H1 (cell line): Measurements from ENCODE around the gene CEBPG.

Experiments used
- CHD2 ChIP-seq: IDR thresholded peaks from 2 replicates; pipeline ENCODE4 v1.6.1; 2012; ENCODE audit warnings: low read length, improper control_type of control experiment
- GABPA ChIP-seq: IDR thresholded peaks from 2 replicates; pipeline ENCODE4 v1.6.1; 2011; ENCODE audit warnings: mild to moderate bottlenecking, low read length, moderate library complexity, borderline replicate concordance; ENCODE audit not compliant: insufficient read depth
- MAX ChIP-seq: IDR thresholded peaks from 2 replicates; pipeline ENCODE4 v1.6.1; 2012; ENCODE audit warnings: inconsistent platforms
- POLR2A ChIP-seq, 2 experiments: IDR thresholded peaks; 1 replicate in 1 of 2; 2 replicates in 1 of 2; pipeline ENCODE4 v1.6.1; 2011; ENCODE audit warnings: low read depth in 2 of 2, low read length in 2 of 2, mild to moderate bottlenecking in 2 of 2; ENCODE audit errors: control extremely low read depth in 1 of 2
- POLR2AphosphoS5 ChIP-seq: IDR thresholded peaks from 2 replicates; pipeline ENCODE4 v1.6.1; 2011; ENCODE audit warnings: low read depth, low read length
- SP4 ChIP-seq: IDR thresholded peaks from 2 replicates; pipeline ENCODE4 v1.6.1; 2012; ENCODE audit warnings: low read length, inconsistent platforms
- TBP ChIP-seq: IDR thresholded peaks from 2 replicates; pipeline ENCODE4 v1.6.1; 2011; ENCODE audit warnings: low read depth, low read length, improper control_type of control experiment
- TF ChIP-seq, protein P1 (sequence below), 3 experiments: IDR thresholded peaks; 1 replicate in 2 of 3; 2 replicates in 1 of 3; pipeline versions ENCODE4 v1.5.1 to v1.6.1; 2011; ENCODE audit warnings: low read length in 3 of 3, mild to moderate bottlenecking in 3 of 3, inconsistent platforms in 2 of 3, low read depth in 1 of 3, moderate library complexity in 1 of 3; ENCODE audit not compliant: insufficient read depth in 1 of 3; ENCODE audit errors: control extremely low read depth in 1 of 3

DNA sequence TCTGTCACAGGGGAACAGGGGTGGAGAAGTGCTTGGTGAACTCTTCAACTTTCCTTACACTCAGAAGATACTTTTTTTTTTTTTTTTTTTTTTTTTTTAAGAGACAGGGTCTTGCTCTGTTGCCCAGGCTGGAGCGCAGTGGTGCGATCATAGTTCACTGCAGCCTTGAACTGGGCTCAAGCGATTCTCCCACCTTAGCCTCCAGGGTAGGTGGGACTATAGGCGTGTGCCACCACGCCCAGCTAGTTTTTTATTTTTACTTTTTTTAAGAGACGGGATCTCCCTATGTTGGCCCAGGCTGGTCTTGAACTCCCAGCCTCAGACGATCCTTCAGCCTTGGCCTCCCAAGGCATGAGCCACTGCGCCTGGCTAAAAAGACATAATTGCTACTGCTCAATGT lies 11.5 kb downstream of the CEBPG start:
- no peak for TF ChIP-seq POLR2A (IDR thresholded peaks at IDR 0.05; ENCODE audit: control extremely low read depth in 1 of 2, low read depth in 2 of 2, low read length in 2 of 2)
- TF ChIP-seq SP4: no peak
- no peak for TF ChIP-seq GABPA
- TF ChIP-seq POLR2AphosphoS5: no peak
- TF ChIP-seq TBP: no peak
- no peak for TF ChIP-seq MAX
- TF ChIP-seq, protein P1, sequence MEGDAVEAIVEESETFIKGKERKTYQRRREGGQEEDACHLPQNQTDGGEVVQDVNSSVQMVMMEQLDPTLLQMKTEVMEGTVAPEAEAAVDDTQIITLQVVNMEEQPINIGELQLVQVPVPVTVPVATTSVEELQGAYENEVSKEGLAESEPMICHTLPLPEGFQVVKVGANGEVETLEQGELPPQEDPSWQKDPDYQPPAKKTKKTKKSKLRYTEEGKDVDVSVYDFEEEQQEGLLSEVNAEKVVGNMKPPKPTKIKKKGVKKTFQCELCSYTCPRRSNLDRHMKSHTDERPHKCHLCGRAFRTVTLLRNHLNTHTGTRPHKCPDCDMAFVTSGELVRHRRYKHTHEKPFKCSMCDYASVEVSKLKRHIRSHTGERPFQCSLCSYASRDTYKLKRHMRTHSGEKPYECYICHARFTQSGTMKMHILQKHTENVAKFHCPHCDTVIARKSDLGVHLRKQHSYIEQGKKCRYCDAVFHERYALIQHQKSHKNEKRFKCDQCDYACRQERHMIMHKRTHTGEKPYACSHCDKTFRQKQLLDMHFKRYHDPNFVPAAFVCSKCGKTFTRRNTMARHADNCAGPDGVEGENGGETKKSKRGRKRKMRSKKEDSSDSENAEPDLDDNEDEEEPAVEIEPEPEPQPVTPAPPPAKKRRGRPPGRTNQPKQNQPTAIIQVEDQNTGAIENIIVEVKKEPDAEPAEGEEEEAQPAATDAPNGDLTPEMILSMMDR (IDR thresholded peaks at IDR 0.05; ENCODE audit: control extremely low read depth in 1 of 3, insufficient read depth in 1 of 3, low read depth in 1 of 3, low read length in 3 of 3): no peak
- no peak for TF ChIP-seq CHD2
